Effector memory CD8-positive, alpha-beta T cell (primary cell): ENCODE measurements around the gene EIF2B2.
A peak's percentile ranks its signal among the peaks of the same experiment; 100 is the strongest.

Experiments used
- ATAC-seq: fragments of 150-1000 bp; cut with Tn5 transposase; replicated peaks from 2 replicates; pipeline ENCODE4 v1.10.0; 2021; ENCODE audit warnings: mild to moderate bottlenecking, moderate library complexity
- DNase-seq, 3 experiments: peaks; one replicate each; pipeline ENCODE4 v3.0.0; 2021
- H3K27ac Mint-ChIP-seq, 2 donors: one replicate each; pipeline ENCODE4 v1.8.0; 2022; ENCODE audit warnings: mild to moderate bottlenecking in 2 of 2, mixed read lengths in 2 of 2, moderate library complexity in 2 of 2
- H3K27me3 Mint-ChIP-seq, 2 donors: one replicate each; pipeline ENCODE4 v1.8.0; 2022; ENCODE audit warnings: mixed read lengths in 2 of 2
- H3K36me3 Mint-ChIP-seq: one replicate; pipeline ENCODE4 v1.8.0; 2022; ENCODE audit warnings: mild to moderate bottlenecking, moderate library complexity, mixed read lengths; ENCODE audit not compliant: insufficient read depth
- H3K4me1 Mint-ChIP-seq, 2 donors: one replicate each; pipeline ENCODE4 v1.8.0; 2022; ENCODE audit warnings: low read depth in 2 of 2, mixed read lengths in 2 of 2
- H3K4me3 Mint-ChIP-seq, 2 donors: one replicate each; pipeline ENCODE4 v1.8.0; 2022; ENCODE audit warnings: mild to moderate bottlenecking in 2 of 2, mixed read lengths in 2 of 2, moderate library complexity in 2 of 2
- H3K9me3 Mint-ChIP-seq, 2 donors: one replicate each; pipeline ENCODE4 v1.8.0; 2022; ENCODE audit warnings: mixed read lengths in 2 of 2

Gene EIF2B2

DNA sequence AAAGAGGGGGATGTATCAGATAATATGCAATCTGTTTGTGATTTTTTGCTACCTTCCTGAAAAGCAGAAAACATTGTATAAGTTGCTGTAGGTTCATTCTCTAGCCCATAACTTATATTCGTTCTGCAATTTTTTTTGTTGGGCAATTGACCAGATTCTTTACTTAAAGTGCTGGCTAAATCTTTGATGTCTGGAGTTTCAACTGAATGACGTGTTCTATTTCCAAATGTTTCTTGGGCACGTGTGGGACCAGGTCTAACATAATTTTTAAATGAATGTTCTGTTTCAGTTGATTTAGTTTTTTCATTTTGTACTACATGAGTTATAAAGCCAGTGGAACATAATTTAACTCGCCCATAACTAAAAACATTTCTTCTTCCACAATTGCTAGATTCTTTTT lies 44.8 kb downstream of the EIF2B2 start:
- Mint-ChIP-seq H3K27ac (no peak overlapping the region), H3K27me3 (no peaks in the 10 kb centered on the region), H3K4me1 (peaks cover 23 to 42% of the 10 kb centered on the region in 2 donors), H3K9me3 (no peaks in the 10 kb centered on the region), H3K4me3 (no peak overlapping the region), H3K36me3 (peaks cover 23% of the 10 kb centered on the region)
- ATAC-seq (no peak), DNase-seq (no peak)

GRCh38 chr14:75048101-75048500 lies 45.4 kb downstream of the EIF2B2 start:
- H3K9me3 Mint-ChIP-seq = no peaks in the 10 kb centered on the region
- H3K36me3 Mint-ChIP-seq = peaks cover 19% of the 10 kb centered on the region
- ATAC-seq (no peak), DNase-seq (no peak)
- peaks cover 23 to 42% of the 10 kb centered on the region in 2 donors for H3K4me1 Mint-ChIP-seq
- no peaks in the 10 kb centered on the region for H3K27me3 Mint-ChIP-seq
- no peak overlapping the region for H3K27ac Mint-ChIP-seq
- H3K4me3 Mint-ChIP-seq = no peak overlapping the region

GRCh38 chr14:75049136-75049535 lies 46.4 kb downstream of the EIF2B2 start:
- H3K27me3 Mint-ChIP-seq = no peaks in the 10 kb centered on the region
- H3K4me3 Mint-ChIP-seq = no peak overlapping the region
- DNase-seq (no peak), ATAC-seq (no peak)
- no peak overlapping the region for H3K27ac Mint-ChIP-seq
- H3K9me3 Mint-ChIP-seq = no peaks in the 10 kb centered on the region
- H3K4me1 Mint-ChIP-seq = peaks cover 23 to 42% of the 10 kb centered on the region in 2 donors
- peaks cover 15% of the 10 kb centered on the region for H3K36me3 Mint-ChIP-seq

- Mint-ChIP-seq H3K27me3 (no peaks in the 10 kb centered on the region), H3K27ac (peak overlapping the region; percentile 72 to 96), H3K4me3 (peak overlapping the region; percentile 90 to 93), H3K36me3 (peaks cover 15% of the 10 kb centered on the region), H3K4me1 (peaks cover 23 to 36% of the 10 kb centered on the region in 2 donors), H3K9me3 (no peaks in the 10 kb centered on the region)
- ATAC-seq = no peak
- DNase-seq = no peak
Observed at GRCh38 chr14:75049731-75050201, 47.0 kb downstream of the EIF2B2 start.

DNA sequence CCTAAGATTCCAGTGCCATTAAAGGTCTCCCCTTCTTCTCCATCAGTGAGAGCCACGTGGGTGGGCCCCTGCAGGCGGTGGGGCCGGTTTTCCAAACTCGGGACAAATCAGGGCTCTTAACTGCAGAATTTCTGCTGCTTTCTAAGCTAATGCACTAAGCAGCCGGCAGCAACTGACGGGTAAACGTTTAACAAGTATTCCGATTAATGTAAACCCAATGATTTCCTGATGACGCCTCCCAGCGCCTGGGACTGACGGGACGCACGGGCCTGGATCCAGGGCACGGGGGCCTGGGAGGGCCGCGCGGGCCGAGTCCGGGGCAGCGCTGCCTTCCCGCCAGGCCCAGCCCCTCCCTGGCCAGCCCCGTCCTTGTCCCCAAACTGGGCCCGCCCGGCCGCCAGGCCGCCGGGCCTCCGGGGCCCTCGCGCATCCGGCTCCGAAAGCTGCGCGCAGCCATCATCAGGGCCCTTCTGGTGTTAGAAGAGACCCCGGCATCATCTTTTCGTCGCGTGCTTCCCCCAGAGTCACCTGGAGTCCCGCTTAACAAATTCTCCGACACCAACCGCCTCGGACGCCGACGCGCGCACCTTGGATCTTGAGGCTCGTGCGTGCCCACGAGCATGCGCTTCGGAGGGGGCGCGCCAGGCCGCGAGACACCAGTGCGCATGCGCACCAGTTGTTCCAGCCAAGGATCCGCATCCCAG lies 48.3 kb downstream of the EIF2B2 start, which contains the start of gene MLH3:
Gene MLH3, minus strand, starts transcription at position 616 of the 704 bp plus-strand sequence. CDS start 1,812 bp downstream, outside the sequence.
- peak; percentile 88 for ATAC-seq
- Mint-ChIP-seq H3K27me3 (no peaks in the 10 kb centered on the region), H3K9me3 (no peaks in the 10 kb centered on the region), H3K27ac (peak within 1 kb of the TSS; percentile 96), H3K4me3 (peak within 1 kb of the TSS; percentile 90 to 93), H3K4me1 (peaks cover 21 to 27% of the 10 kb centered on the region in 2 donors), H3K36me3 (peaks cover 22% of the 10 kb centered on the region)
- DNase-seq = peak; percentile 70 to 75 (median 74)

GRCh38 chr14:75051556-75051899 lies 48.8 kb downstream of the EIF2B2 start:
- DNase-seq (no peak), ATAC-seq (no peak)
- peaks cover 18 to 23% of the 10 kb centered on the region in 2 donors for H3K4me1 Mint-ChIP-seq
- H3K27me3 Mint-ChIP-seq = no peaks in the 10 kb centered on the region
- H3K4me3 Mint-ChIP-seq = peak overlapping the region; percentile 90 to 93
- H3K27ac Mint-ChIP-seq = peak overlapping the region; percentile 96
- H3K36me3 Mint-ChIP-seq = peaks cover 24% of the 10 kb centered on the region
- no peaks in the 10 kb centered on the region for H3K9me3 Mint-ChIP-seq

DNA sequence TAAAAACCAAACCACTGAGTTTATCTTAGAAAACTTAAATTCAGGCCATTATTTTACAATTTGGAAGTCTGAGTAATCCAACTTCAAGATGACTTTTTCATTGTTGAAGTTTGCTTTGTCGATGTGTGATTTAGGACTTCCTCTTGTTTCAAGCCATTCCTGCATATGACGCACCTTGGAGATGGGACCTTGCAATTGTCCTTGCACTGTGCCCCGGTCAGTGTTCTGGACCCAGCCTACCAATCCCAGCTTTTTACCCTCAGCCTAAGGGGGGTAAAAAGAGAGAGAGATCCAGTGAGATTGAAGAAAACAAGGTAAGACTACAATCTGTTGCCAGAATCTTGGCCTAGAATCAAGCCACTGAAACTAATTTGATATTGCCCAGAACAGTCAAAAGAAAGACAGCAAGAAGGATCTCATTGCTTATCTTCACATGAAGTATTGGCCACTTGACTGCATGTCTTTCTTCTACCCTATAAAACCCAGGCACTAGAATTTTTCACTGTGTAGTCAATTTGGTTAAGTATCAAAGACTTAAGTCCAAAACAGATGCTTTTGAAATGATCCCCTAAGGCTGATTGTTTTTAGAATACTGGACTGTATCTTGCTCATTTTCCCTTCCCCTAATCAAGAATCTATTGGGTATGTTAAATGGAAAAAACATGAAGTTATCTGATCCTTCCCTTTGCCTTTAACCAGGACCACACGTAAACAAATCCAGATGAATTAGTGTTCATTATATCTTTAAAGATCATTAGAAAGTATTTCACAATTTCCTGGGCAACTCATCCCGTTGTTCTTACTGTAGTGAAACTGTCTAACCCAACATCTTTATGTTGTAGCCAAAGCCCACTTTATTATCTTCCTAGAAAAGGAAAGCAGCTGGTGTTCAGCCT lies 50.9 kb downstream of the EIF2B2 start:
- Mint-ChIP-seq H3K4me3 (no peak overlapping the region), H3K9me3 (no peaks in the 10 kb centered on the region), H3K27ac (no peak overlapping the region), H3K4me1 (peaks cover 17 to 20% of the 10 kb centered on the region in 2 donors), H3K36me3 (peaks cover 24% of the 10 kb centered on the region), H3K27me3 (no peaks in the 10 kb centered on the region)
- no peak for DNase-seq
- no peak for ATAC-seq

DNA sequence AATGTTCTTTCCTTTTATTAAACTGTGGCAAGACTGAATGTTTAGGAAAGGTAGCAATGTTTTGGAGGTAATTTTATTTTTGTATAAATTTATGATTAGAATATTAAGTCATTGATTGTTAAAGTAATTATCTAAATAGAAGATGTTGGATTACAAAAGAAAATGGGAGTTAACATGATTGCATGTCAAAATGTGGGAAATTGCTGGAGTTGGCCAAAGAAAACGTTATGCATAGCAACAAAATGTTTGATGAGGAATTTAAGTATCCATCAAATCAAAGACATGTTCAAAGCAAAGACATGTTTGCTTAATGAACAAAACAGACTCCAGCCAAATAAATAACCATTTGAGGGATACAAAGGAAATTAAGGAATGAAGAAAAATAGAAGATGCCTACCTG lies 51.7 kb downstream of the EIF2B2 start:
- H3K9me3 Mint-ChIP-seq = no peaks in the 10 kb centered on the region
- H3K27me3 Mint-ChIP-seq = no peaks in the 10 kb centered on the region
- H3K4me3 Mint-ChIP-seq = no peak overlapping the region
- H3K27ac Mint-ChIP-seq = no peak overlapping the region
- ATAC-seq (no peak), DNase-seq (no peak)
- H3K4me1 Mint-ChIP-seq = peaks cover 14 to 15% of the 10 kb centered on the region in 2 donors
- H3K36me3 Mint-ChIP-seq = peaks cover 22% of the 10 kb centered on the region

DNA sequence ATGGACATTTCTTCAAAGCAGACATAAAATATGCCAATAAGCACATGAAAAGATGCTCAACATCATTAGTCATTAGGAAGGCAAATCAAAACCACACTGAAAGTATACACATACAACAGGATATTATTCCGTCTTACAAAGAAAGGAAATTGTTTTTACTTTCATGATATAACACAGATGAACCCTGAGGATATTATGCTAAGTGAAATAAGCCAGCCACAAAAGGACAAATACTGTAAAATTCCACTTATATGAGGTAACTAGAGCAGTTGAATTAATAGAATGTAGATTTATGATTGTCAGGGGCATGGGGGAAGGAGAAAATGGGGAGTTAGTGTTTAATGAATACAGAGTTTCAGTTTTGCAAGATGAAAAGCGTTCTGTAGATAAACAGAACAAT lies 56.9 kb downstream of the EIF2B2 start:
- Mint-ChIP-seq H3K4me3 (no peak overlapping the region), H3K4me1 (peaks cover 16 to 23% of the 10 kb centered on the region in 2 donors), H3K27me3 (no peaks in the 10 kb centered on the region), H3K27ac (peak overlapping the region in 1 of 2 donors; percentile 30), H3K9me3 (no peaks in the 10 kb centered on the region), H3K36me3 (peaks cover 16% of the 10 kb centered on the region)
- DNase-seq (no peak), ATAC-seq (no peak)

GRCh38 chr14:75060420-75060819 lies 57.7 kb downstream of the EIF2B2 start:
- Mint-ChIP-seq H3K4me1 (peaks cover 16 to 23% of the 10 kb centered on the region in 2 donors), H3K9me3 (no peaks in the 10 kb centered on the region), H3K27ac (no peak overlapping the region), H3K36me3 (peaks cover 13% of the 10 kb centered on the region), H3K4me3 (no peak overlapping the region), H3K27me3 (no peaks in the 10 kb centered on the region)
- DNase-seq = no peak
- ATAC-seq = no peak
